ENCODE results near the gene NDUFV1. TPM values are rescaled to one million over a fixed set of nuclear protein-coding genes. Genes with fewer than 3 reads are reported as not detected.
"Not testable (repeated sequence)": the region's sequence is repeated elsewhere in the genome, so short reads cannot be mapped to it uniquely, and the experiment has no call there.

NDUFV1 gene
- total RNA-seq, 1 experiment from 2014 or later = 250 TPM

GRCh38 chr11:67636962-67637361 is 30.2 kb downstream of the NDUFV1 start:
- H3K9me3 ChIP-seq (ENCODE audit: low read depth, low read length, poor library complexity, severe bottlenecking) = no peaks in the 10 kb centered on the region
- no peaks in the 10 kb centered on the region for H3K27me3 ChIP-seq (replicated peaks; ENCODE audit: insufficient read depth, low read depth, low read length, poor library complexity)
- BruUV-seq (replicated peaks) = no TSS peak
- H3K36me3 ChIP-seq (ENCODE audit: insufficient read depth, low read length, poor library complexity, severe bottlenecking) = no peaks in the 10 kb centered on the region
- no peak for DNase-seq (ENCODE audit: low spot score)
- no peak overlapping the region for H3K4me3 ChIP-seq (ENCODE audit: low read depth, low read length, poor library complexity, severe bottlenecking)
- no peak overlapping the region for H3K27ac ChIP-seq (ENCODE audit: low read depth, low read length, poor library complexity, severe bottlenecking)
- intact Hi-C loops (cut with micrococcal nuclease; ENCODE audit: unreplicated experiment) = no loop called here
- no peak for TF ChIP-seq CTCF (conservative IDR thresholded peaks at IDR 0.05; ENCODE audit: low read depth, low read length)
- no peak for TF ChIP-seq EZH2 (IDR thresholded peaks at IDR 0.05; ENCODE audit: borderline replicate concordance, low read depth, low read length, poor library complexity, severe bottlenecking)
- H3K4me1 ChIP-seq (ENCODE audit: insufficient read depth, low read length, poor library complexity, severe bottlenecking) = no peaks in the 10 kb centered on the region
- POLR2A ChIA-PET (ENCODE audit: low non-redundant PET) = no interaction called here
- CTCF ChIA-PET = no interaction called here

DNA sequence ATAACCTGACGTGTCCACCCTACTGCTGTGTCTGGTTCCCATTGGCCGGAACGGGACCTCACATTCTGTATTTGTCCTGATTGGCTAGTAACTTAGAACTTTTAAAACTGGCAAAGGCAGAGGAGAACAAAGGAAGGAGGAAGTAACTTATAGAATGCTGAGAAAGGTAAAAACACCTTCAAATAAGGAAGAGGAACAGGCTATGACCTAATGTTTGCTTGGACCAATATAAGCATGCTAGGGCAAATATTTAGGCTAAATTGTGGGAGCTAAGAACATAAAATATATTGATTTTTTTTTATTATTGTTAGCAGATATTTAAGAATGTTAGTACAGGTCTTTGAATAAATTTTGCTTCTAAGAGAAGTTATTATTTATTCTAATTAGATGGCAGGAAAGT is 30.7 kb downstream of the NDUFV1 start:
- H3K27me3 ChIP-seq (replicated peaks; ENCODE audit: insufficient read depth, low read depth, low read length, poor library complexity); H3K4me3 ChIP-seq (ENCODE audit: low read depth, low read length, poor library complexity, severe bottlenecking); H3K9me3 ChIP-seq (ENCODE audit: low read depth, low read length, poor library complexity, severe bottlenecking); H3K27ac ChIP-seq (ENCODE audit: low read depth, low read length, poor library complexity, severe bottlenecking); CTCF ChIA-PET; BruUV-seq (replicated peaks); H3K36me3 ChIP-seq (ENCODE audit: insufficient read depth, low read length, poor library complexity, severe bottlenecking); H3K4me1 ChIP-seq (ENCODE audit: insufficient read depth, low read length, poor library complexity, severe bottlenecking); intact Hi-C loops (cut with micrococcal nuclease; ENCODE audit: unreplicated experiment); DNase-seq (ENCODE audit: low spot score); POLR2A ChIA-PET (ENCODE audit: low non-redundant PET): not testable (repeated sequence)

GRCh38 chr11:67638535-67639437 is 32.0 kb downstream of the NDUFV1 start:
- Histone ChIP-seq H3K4me3 (ENCODE audit: low read depth, low read length, poor library complexity, severe bottlenecking) (no peak overlapping the region), H3K9me3 (ENCODE audit: low read depth, low read length, poor library complexity, severe bottlenecking) (no peaks in the 10 kb centered on the region), H3K27ac (ENCODE audit: low read depth, low read length, poor library complexity, severe bottlenecking) (no peak overlapping the region), H3K27me3 (replicated peaks; ENCODE audit: insufficient read depth, low read depth, low read length, poor library complexity) (no peaks in the 10 kb centered on the region), H3K36me3 (ENCODE audit: insufficient read depth, low read length, poor library complexity, severe bottlenecking) (no peaks in the 10 kb centered on the region), H3K4me1 (ENCODE audit: insufficient read depth, low read length, poor library complexity, severe bottlenecking) (no peaks in the 10 kb centered on the region)
- DNase-seq (ENCODE audit: low spot score) = no peak
- no TSS peak for BruUV-seq (replicated peaks)
- CTCF ChIA-PET = no interaction called here
- no peak for TF ChIP-seq EZH2 (IDR thresholded peaks at IDR 0.05; ENCODE audit: borderline replicate concordance, low read depth, low read length, poor library complexity, severe bottlenecking)
- POLR2A ChIA-PET (ENCODE audit: low non-redundant PET) = no interaction called here
- intact Hi-C loops (cut with micrococcal nuclease; ENCODE audit: unreplicated experiment) = no loop called here

DNA sequence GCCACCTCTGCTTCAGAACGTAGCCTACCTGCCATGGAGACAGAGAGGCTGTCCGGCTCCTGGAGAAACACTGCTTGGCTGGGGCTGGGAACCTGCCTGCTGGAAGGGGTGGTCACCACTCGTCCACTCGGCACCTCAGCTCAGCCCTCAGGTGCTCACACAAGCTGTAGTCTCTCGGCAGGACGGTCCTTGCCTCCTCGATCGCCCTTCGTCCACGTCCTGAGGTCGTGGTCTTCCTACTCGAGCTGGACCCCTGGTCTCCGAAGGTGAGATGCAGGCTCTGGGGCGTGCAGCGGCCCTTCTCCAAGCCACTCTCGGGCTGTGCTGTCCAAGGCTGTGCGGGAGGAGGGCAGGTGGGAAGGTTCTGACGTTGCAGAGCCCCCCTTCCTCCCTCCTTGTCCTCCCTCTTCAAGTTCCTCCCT is 32.7 kb downstream of the NDUFV1 start, which contains the start of gene TBX10:
Gene TBX10, minus strand, starts transcription at position 326 of the 422 bp plus-strand sequence. Its CDS starts 291 bp downstream, at position 35.
- POLR2A ChIA-PET (ENCODE audit: low non-redundant PET) = no interaction called here
- no peak for TF ChIP-seq EZH2 (IDR thresholded peaks at IDR 0.05; ENCODE audit: borderline replicate concordance, low read depth, low read length, poor library complexity, severe bottlenecking)
- no peak for TF ChIP-seq CTCF (conservative IDR thresholded peaks at IDR 0.05; ENCODE audit: low read depth, low read length)
- intact Hi-C loops (cut with micrococcal nuclease; ENCODE audit: unreplicated experiment) = no loop called here

More for the DNA sequence above, 32.7 kb downstream of the NDUFV1 start, which contains the start of gene TBX10:
- Histone ChIP-seq H3K9me3 (ENCODE audit: low read depth, low read length, poor library complexity, severe bottlenecking) (no peaks in the 10 kb centered on the region), H3K27me3 (replicated peaks; ENCODE audit: insufficient read depth, low read depth, low read length, poor library complexity) (no peaks in the 10 kb centered on the region), H3K4me1 (ENCODE audit: insufficient read depth, low read length, poor library complexity, severe bottlenecking) (no peaks in the 10 kb centered on the region), H3K36me3 (ENCODE audit: insufficient read depth, low read length, poor library complexity, severe bottlenecking) (no peaks in the 10 kb centered on the region), H3K27ac (ENCODE audit: low read depth, low read length, poor library complexity, severe bottlenecking) (no peak within 1 kb of the TSS), H3K4me3 (ENCODE audit: low read depth, low read length, poor library complexity, severe bottlenecking) (no peak within 1 kb of the TSS)
- DNase-seq (ENCODE audit: low spot score) = no peak
- BruUV-seq (replicated peaks) = no TSS peak
- CTCF ChIA-PET = no interaction called here

All from A673 (cell line).